GM23338 (cell line): ENCODE results near the gene IFT43. TPM values are rescaled to one million over a fixed set of nuclear protein-coding genes. Genes with fewer than 3 reads are reported as not detected.

Experiments
- ATAC-seq: fragments of 200-7000 bp; cut with Tn5 transposase; 3 replicates; pipeline ENCODE4 v1.9.1; 2020
- DNase-seq: peaks from one replicate; pipeline ENCODE4 v3.0.0-alpha.2; 2015; ENCODE audit warnings: low spot score
- H2AFZ ChIP-seq: fragments of 200-600 bp; sonication (generic); 2 replicates; pipeline ENCODE4 v1.8.0; 2016; ENCODE audit warnings: antibody characterized with exemption, mild to moderate bottlenecking, moderate library complexity
- H3F3A ChIP-seq: fragments of 200-600 bp; sonication (generic); replicated peaks from 2 replicates; pipeline ENCODE4 v1.8.0; 2017; ENCODE audit warnings: antibody characterized with exemption, mixed run types, low read depth
- H3K27ac ChIP-seq: fragments of 200-600 bp; sonication (generic); 2 replicates; pipeline ENCODE4 v1.6.1; 2016; ENCODE audit warnings: low read depth
- H3K27me3 ChIP-seq: fragments of 200-600 bp; sonication (generic); 2 replicates; pipeline ENCODE4 v1.8.0; 2016; ENCODE audit warnings: mild to moderate bottlenecking, mixed run types, moderate library complexity; ENCODE audit not compliant: insufficient read depth
- H3K36me3 ChIP-seq: fragments of 200-600 bp; sonication (generic); 2 replicates; pipeline ENCODE4 v1.8.0; 2016; ENCODE audit warnings: mild to moderate bottlenecking; ENCODE audit not compliant: insufficient read depth
- H3K4me1 ChIP-seq: fragments of 200-600 bp; sonication (generic); 2 replicates; pipeline ENCODE4 v1.8.0; 2016; ENCODE audit warnings: mild to moderate bottlenecking, moderate library complexity; ENCODE audit not compliant: insufficient read depth
- H3K4me2 ChIP-seq: fragments of 200-600 bp; sonication (generic); 2 replicates; pipeline ENCODE4 v1.7.1; 2017; ENCODE audit warnings: mixed run types
- H3K4me3 ChIP-seq: fragments of 200-600 bp; sonication (generic); 2 replicates; pipeline ENCODE4 v1.6.1; 2016; ENCODE audit warnings: mixed run types
- H3K79me2 ChIP-seq: fragments of 200-600 bp; sonication (generic); replicated peaks from 2 replicates; pipeline ENCODE4 v1.8.0; 2017; ENCODE audit warnings: mild to moderate bottlenecking; ENCODE audit not compliant: insufficient read depth
- H3K9me2 ChIP-seq: fragments of 200-600 bp; sonication (generic); 2 replicates; pipeline ENCODE4 v1.8.0; 2017; ENCODE audit not compliant: insufficient read depth
- H4K20me1 ChIP-seq: fragments of 200-600 bp; sonication (generic); replicated peaks from 2 replicates; pipeline ENCODE4 v1.8.0; 2017; ENCODE audit warnings: mild to moderate bottlenecking; ENCODE audit not compliant: insufficient read depth
- H3K27ac Mint-ChIP-seq: 2 replicates; pipeline ENCODE4 v1.8.0; 2020; ENCODE audit warnings: inconsistent platforms, mild to moderate bottlenecking, moderate library complexity, mixed read lengths
- H3K27me3 Mint-ChIP-seq: 3 replicates; pipeline ENCODE4 v1.8.0; 2022; ENCODE audit warnings: low read depth, mild to moderate bottlenecking, moderate library complexity, mixed read lengths, inconsistent platforms; ENCODE audit not compliant: insufficient read depth, poor library complexity
- H3K36me3 Mint-ChIP-seq: 3 replicates; pipeline ENCODE4 v1.8.0; 2021; ENCODE audit warnings: low read depth, mild to moderate bottlenecking, inconsistent platforms, moderate library complexity, mixed read lengths
- H3K4me1 Mint-ChIP-seq: 3 replicates; pipeline ENCODE4 v1.8.0; 2020; ENCODE audit warnings: mild to moderate bottlenecking, inconsistent platforms, mixed read lengths
- H3K4me3 Mint-ChIP-seq: 3 replicates; pipeline ENCODE4 v1.8.0; 2021; ENCODE audit warnings: moderate library complexity, mild to moderate bottlenecking, inconsistent platforms, mixed read lengths
- H3K9me3 Mint-ChIP-seq: 3 replicates; pipeline ENCODE4 v1.8.0; 2020; ENCODE audit warnings: moderate library complexity, mild to moderate bottlenecking, inconsistent platforms, mixed read lengths
- CREB1 ChIP-seq: fragments of 250-450 bp; sonication (Bioruptor Pico); IDR thresholded peaks from 2 replicates; pipeline ENCODE4 v1.5.0; 2020; ENCODE audit warnings: low read depth, mild to moderate bottlenecking, moderate library complexity
- EZH2 ChIP-seq: fragments of 200-600 bp; sonication (generic); IDR thresholded peaks from one replicate; pipeline ENCODE4 v1.8.0; 2017; ENCODE audit warnings: antibody characterized with exemption, mild to moderate bottlenecking, low read depth; ENCODE audit not compliant: unreplicated experiment
- POLR2AphosphoS5 ChIP-seq: IDR thresholded peaks from 2 replicates; pipeline ENCODE4 v1.6.1; 2016; ENCODE audit warnings: antibody characterized with exemption, low read depth
- STAT1 ChIP-seq: IDR thresholded peaks from one replicate; pipeline ENCODE4 v1.6.1; 2016; ENCODE audit warnings: antibody characterized with exemption; ENCODE audit not compliant: unreplicated experiment
- ZNF114 ChIP-seq: fragments of 250-450 bp; sonication (Bioruptor Pico); IDR thresholded peaks from 2 replicates; pipeline ENCODE4 v1.5.0; 2020; ENCODE audit warnings: mild to moderate bottlenecking, moderate library complexity
- polyA plus RNA-seq: library from polyadenylated mRNA; unstranded; fragments of >200 nt; fragmentation: Nextera tagmentation; extraction: Ambion mirVana; gene quantifications from 2 replicates; pipeline ENCODE4 v1.2.1, GENCODE V29; 2016
- total RNA-seq: library from RNA; depleted of rRNA; stranded (reverse); fragments of >200 nt; shearing (Covaris generic); gene quantifications from 2 replicates; pipeline ENCODE4 v1.2.3, GENCODE V29; 2014
- TF ChIP-seq, protein P1 (sequence below), 2 experiments: fragments of 200-600 bp in 1 of 2; sonication (generic) in 1 of 2; conservative IDR thresholded peaks; 2 replicates each; pipeline versions ENCODE4 v1.5.1 to v1.6.1; 2016 to 2017; ENCODE audit warnings: antibody characterized with exemption in 2 of 2, low read depth in 2 of 2, mild to moderate bottlenecking in 2 of 2, moderate library complexity in 1 of 2
- TF ChIP-seq, protein P2 (sequence below): IDR thresholded peaks from one replicate; pipeline ENCODE4 v1.6.1; 2018; ENCODE audit warnings: antibody characterized with exemption; ENCODE audit not compliant: unreplicated experiment
- TF ChIP-seq, protein P3 (sequence below): fragments of 250-450 bp; sonication (Bioruptor Pico); IDR thresholded peaks from 2 replicates; pipeline ENCODE4 v1.5.0; 2020; ENCODE audit warnings: mild to moderate bottlenecking, moderate library complexity

The IFT43 gene
- total and polyA plus RNA-seq, 2 experiments from 2014 or later, result 21.5 to 43.1 TPM

DNA sequence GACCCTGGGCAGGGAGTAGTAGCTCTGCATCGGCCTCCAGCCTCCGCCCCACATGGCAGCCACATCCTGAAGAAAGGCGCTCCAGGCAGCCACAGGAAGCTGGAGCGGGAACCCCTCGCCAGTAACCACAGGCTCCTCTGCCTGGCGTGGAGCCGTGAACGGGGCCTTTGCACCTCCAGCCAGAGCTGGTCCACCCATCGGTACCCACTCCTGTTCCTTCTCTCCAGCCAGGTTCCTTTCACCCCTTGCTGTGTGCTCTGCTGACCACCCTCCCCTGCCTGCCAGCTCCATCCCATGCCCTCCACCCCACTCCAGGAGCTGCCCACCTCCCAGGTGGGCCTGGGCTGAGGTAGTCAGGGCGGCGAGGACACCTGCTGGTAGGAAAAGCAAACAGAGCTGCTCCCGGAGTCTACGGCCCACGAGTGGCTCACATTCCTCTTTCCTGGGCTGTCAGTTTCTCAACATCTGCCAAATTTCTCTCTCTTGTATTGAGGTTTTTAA is 6.4 kb upstream of the IFT43 start:
- H3K4me2 ChIP-seq, result no peak overlapping the region
- ATAC-seq, result peak; percentile 42
- H4K20me1 ChIP-seq, result no peaks in the 10 kb centered on the region; the same call in 1 of the 2 replicates
- H3K4me1 Mint-ChIP-seq, result peaks cover 38% of the 10 kb centered on the region
- no peaks in the 10 kb centered on the region for H3K9me2 ChIP-seq
- peaks cover 25% of the 10 kb centered on the region for H3K27me3 Mint-ChIP-seq
- H3K27me3 ChIP-seq, result peaks cover 29% of the 10 kb centered on the region
- no peak overlapping the region for H3K27ac ChIP-seq
- TF ChIP-seq, protein P1, sequence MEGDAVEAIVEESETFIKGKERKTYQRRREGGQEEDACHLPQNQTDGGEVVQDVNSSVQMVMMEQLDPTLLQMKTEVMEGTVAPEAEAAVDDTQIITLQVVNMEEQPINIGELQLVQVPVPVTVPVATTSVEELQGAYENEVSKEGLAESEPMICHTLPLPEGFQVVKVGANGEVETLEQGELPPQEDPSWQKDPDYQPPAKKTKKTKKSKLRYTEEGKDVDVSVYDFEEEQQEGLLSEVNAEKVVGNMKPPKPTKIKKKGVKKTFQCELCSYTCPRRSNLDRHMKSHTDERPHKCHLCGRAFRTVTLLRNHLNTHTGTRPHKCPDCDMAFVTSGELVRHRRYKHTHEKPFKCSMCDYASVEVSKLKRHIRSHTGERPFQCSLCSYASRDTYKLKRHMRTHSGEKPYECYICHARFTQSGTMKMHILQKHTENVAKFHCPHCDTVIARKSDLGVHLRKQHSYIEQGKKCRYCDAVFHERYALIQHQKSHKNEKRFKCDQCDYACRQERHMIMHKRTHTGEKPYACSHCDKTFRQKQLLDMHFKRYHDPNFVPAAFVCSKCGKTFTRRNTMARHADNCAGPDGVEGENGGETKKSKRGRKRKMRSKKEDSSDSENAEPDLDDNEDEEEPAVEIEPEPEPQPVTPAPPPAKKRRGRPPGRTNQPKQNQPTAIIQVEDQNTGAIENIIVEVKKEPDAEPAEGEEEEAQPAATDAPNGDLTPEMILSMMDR (conservative IDR thresholded peaks at IDR 0.05; ENCODE audit: low read depth in 2 of 2), result peak; percentile 73 to 91
- TF ChIP-seq, protein P2, sequence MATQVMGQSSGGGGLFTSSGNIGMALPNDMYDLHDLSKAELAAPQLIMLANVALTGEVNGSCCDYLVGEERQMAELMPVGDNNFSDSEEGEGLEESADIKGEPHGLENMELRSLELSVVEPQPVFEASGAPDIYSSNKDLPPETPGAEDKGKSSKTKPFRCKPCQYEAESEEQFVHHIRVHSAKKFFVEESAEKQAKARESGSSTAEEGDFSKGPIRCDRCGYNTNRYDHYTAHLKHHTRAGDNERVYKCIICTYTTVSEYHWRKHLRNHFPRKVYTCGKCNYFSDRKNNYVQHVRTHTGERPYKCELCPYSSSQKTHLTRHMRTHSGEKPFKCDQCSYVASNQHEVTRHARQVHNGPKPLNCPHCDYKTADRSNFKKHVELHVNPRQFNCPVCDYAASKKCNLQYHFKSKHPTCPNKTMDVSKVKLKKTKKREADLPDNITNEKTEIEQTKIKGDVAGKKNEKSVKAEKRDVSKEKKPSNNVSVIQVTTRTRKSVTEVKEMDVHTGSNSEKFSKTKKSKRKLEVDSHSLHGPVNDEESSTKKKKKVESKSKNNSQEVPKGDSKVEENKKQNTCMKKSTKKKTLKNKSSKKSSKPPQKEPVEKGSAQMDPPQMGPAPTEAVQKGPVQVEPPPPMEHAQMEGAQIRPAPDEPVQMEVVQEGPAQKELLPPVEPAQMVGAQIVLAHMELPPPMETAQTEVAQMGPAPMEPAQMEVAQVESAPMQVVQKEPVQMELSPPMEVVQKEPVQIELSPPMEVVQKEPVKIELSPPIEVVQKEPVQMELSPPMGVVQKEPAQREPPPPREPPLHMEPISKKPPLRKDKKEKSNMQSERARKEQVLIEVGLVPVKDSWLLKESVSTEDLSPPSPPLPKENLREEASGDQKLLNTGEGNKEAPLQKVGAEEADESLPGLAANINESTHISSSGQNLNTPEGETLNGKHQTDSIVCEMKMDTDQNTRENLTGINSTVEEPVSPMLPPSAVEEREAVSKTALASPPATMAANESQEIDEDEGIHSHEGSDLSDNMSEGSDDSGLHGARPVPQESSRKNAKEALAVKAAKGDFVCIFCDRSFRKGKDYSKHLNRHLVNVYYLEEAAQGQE, result no peak
- no peak for TF ChIP-seq CREB1 (CRISPR knock-in tag)
- no peak for TF ChIP-seq POLR2AphosphoS5
- no peak for TF ChIP-seq EZH2
- no peak for TF ChIP-seq ZNF114 (CRISPR knock-in tag)
- no peak for TF ChIP-seq STAT1
- TF ChIP-seq, protein P3, sequence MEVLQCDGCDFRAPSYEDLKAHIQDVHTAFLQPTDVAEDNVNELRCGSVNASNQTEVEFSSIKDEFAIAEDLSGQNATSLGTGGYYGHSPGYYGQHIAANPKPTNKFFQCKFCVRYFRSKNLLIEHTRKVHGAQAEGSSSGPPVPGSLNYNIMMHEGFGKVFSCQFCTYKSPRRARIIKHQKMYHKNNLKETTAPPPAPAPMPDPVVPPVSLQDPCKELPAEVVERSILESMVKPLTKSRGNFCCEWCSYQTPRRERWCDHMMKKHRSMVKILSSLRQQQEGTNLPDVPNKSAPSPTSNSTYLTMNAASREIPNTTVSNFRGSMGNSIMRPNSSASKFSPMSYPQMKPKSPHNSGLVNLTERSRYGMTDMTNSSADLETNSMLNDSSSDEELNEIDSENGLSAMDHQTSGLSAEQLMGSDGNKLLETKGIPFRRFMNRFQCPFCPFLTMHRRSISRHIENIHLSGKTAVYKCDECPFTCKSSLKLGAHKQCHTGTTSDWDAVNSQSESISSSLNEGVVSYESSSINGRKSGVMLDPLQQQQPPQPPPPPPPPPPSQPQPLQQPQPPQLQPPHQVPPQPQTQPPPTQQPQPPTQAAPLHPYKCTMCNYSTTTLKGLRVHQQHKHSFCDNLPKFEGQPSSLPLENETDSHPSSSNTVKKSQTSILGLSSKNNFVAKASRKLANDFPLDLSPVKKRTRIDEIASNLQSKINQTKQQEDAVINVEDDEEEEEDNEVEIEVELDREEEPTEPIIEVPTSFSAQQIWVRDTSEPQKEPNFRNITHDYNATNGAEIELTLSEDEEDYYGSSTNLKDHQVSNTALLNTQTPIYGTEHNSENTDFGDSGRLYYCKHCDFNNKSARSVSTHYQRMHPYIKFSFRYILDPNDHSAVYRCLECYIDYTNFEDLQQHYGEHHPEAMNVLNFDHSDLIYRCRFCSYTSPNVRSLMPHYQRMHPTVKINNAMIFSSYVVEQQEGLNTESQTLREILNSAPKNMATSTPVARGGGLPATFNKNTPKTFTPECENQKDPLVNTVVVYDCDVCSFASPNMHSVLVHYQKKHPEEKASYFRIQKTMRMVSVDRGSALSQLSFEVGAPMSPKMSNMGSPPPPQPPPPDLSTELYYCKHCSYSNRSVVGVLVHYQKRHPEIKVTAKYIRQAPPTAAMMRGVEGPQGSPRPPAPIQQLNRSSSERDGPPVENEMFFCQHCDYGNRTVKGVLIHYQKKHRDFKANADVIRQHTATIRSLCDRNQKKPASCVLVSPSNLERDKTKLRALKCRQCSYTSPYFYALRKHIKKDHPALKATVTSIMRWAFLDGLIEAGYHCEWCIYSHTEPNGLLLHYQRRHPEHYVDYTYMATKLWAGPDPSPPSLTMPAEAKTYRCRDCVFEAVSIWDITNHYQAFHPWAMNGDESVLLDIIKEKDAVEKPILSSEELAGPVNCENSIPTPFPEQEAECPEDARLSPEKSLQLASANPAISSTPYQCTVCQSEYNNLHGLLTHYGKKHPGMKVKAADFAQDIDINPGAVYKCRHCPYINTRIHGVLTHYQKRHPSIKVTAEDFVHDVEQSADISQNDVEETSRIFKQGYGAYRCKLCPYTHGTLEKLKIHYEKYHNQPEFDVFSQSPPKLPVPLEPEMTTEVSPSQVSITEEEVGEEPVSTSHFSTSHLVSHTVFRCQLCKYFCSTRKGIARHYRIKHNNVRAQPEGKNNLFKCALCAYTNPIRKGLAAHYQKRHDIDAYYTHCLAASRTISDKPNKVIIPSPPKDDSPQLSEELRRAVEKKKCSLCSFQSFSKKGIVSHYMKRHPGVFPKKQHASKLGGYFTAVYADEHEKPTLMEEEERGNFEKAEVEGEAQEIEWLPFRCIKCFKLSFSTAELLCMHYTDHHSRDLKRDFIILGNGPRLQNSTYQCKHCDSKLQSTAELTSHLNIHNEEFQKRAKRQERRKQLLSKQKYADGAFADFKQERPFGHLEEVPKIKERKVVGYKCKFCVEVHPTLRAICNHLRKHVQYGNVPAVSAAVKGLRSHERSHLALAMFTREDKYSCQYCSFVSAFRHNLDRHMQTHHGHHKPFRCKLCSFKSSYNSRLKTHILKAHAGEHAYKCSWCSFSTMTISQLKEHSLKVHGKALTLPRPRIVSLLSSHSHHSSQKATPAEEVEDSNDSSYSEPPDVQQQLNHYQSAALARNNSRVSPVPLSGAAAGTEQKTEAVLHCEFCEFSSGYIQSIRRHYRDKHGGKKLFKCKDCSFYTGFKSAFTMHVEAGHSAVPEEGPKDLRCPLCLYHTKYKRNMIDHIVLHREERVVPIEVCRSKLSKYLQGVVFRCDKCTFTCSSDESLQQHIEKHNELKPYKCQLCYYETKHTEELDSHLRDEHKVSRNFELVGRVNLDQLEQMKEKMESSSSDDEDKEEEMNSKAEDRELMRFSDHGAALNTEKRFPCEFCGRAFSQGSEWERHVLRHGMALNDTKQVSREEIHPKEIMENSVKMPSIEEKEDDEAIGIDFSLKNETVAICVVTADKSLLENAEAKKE (CRISPR knock-in tag), result no peak
- H3K4me1 ChIP-seq, result peaks cover 32% of the 10 kb centered on the region
- H3K27ac Mint-ChIP-seq, result no peak overlapping the region
- no peaks in the 10 kb centered on the region; the same call in 2 of the 3 replicates for H3K9me3 Mint-ChIP-seq
- no peaks in the 10 kb centered on the region for H3K79me2 ChIP-seq
- no peaks in the 10 kb centered on the region for H3K36me3 Mint-ChIP-seq
- no peaks in the 10 kb centered on the region for H3K36me3 ChIP-seq
- H3F3A ChIP-seq, result 0 out of 2 replicates have a peak, but pooled peaks cover 2% of the 10 kb centered on the region
- H3K4me3 ChIP-seq, result no peak overlapping the region
- no peak overlapping the region for H2AFZ ChIP-seq
- DNase-seq, result peak; percentile 76
- H3K4me3 Mint-ChIP-seq, result no peak overlapping the region
